ENCODE data around the gene GMPR2. TPM values are rescaled to one million over a fixed set of nuclear protein-coding genes. Genes with fewer than 3 reads are reported as not detected.
A peak's percentile ranks its signal among the peaks of the same experiment; 100 is the strongest.

GMPR2 gene
- total and polyA plus RNA-seq, 2 of the 13 experiments (the other 11 are each of a cell fraction or from before 2014, with no cell fraction given), result 210 to 273 TPM

GRCh38 chr14:24212924-24213865 is 19.5 kb upstream of the GMPR2 start, which contains the start of gene CHMP4A (continued):
- TF ChIP-seq ZNF276 (CRISPR knock-in tag; IDR thresholded peaks at IDR 0.05; ENCODE audit: low read depth) (peak; percentile 96), IKZF4 (CRISPR knock-in tag; IDR thresholded peaks at IDR 0.05; ENCODE audit: borderline replicate concordance, low read depth, not compliant biosample characterization) (no peak), AGO1 (IDR thresholded peaks at IDR 0.05; ENCODE audit: low read depth, low read length, poor library complexity, severe bottlenecking) (peak; percentile 94), CBFB (CRISPR knock-in tag; IDR thresholded peaks at IDR 0.05) (peak; percentile 95), ZNF75D (CRISPR knock-in tag; IDR thresholded peaks at IDR 0.05; ENCODE audit: borderline replicate concordance) (peak; percentile 54; the same call in 1 of the 2 replicates), ZMYM4 (CRISPR knock-in tag; IDR thresholded peaks at IDR 0.05) (peak; percentile 99), BORCS8-MEF2B (CRISPR knock-in tag; IDR thresholded peaks at IDR 0.05) (peak; percentile 95), KMT2A (CRISPR knock-in tag; IDR thresholded peaks at IDR 0.05) (peak; percentile 100), ZFP91 (CRISPR knock-in tag; IDR thresholded peaks at IDR 0.05; ENCODE audit: borderline replicate concordance) (peak; percentile 100), TRAFD1 (CRISPR knock-in tag; IDR thresholded peaks at IDR 0.05; ENCODE audit: borderline replicate concordance) (no peak), ZNF33A (CRISPR knock-in tag; IDR thresholded peaks at IDR 0.05; ENCODE audit: borderline replicate concordance) (no peak), FOSL2 (CRISPR knock-in tag; IDR thresholded peaks at IDR 0.05) (peak; percentile 90), ZSCAN29 (CRISPR knock-in tag; conservative IDR thresholded peaks at IDR 0.05) (peak; percentile 97), PBX2 (CRISPR knock-in tag; IDR thresholded peaks at IDR 0.05) (no peak), ZNF510 (CRISPR knock-in tag; IDR thresholded peaks at IDR 0.05; ENCODE audit: low read depth) (peak; percentile 92), FOXO1 (CRISPR knock-in tag; IDR thresholded peaks at IDR 0.05) (peak; percentile 85), MED1 (CRISPR knock-in tag; IDR thresholded peaks at IDR 0.05) (peak; percentile 91), SIN3A (IDR thresholded peaks at IDR 0.05; ENCODE audit: borderline replicate concordance, low read depth, low read length) (peak; percentile 98), ZNF24 (IDR thresholded peaks at IDR 0.05) (no peak), ZNF552 (CRISPR knock-in tag; IDR thresholded peaks at IDR 0.05; ENCODE audit: borderline replicate concordance) (peak; percentile 98), ZSCAN21 (CRISPR knock-in tag; IDR thresholded peaks at IDR 0.05; ENCODE audit: borderline replicate concordance) (peak; percentile 96; the same call in 1 of the 2 replicates)
